GM11168 (cell line): ENCODE results near the gene SCYGR4.
"Not testable (repeated sequence)": the region's sequence is repeated elsewhere in the genome, so short reads cannot be mapped to it uniquely, and the experiment has no call there.

Source experiments
- in situ Hi-C: fragments of 300-500 bp; cut with MboI; formaldehyde crosslinking; loops from one replicate; pipeline ENCODE4 v1.12.0; 2022; ENCODE audit warnings: low sequenced_read_pairs; ENCODE audit not compliant: unreplicated experiment

Gene SCYGR4

DNA sequence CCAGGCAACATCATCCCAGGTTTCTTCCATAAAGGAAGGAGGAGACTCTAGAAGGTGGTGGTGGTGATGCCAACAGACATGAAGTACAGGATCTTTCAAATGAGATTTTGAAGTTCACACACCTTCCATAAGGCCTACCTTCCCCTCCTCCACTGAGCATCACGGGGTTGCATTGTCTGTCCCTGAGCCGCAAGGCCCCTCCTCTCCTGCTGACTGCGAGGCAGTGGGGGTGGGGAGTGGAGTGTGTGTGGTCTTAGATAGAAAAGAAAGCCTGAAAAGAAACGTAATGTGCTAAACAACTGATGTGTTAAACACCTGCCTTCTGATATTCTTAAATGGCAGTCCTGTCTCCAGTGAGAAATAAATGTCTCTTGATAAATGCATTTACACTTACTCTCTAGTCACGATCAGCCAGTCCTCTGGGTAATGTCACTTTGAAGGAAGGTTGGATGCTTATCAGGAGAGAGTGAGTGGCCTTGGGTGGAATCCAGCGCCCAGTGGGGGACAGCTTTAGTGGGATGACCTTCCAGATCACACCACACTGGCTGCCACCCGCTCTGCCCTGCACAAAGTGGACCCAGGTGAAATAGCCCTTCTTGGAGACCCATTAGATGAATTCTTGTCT, 43.8 kb downstream of the SCYGR4 start:
- in situ Hi-C loops = loop anchor here (5.0 kb wide), 1 partner anchor 206 kb away; no protein-coding TSS in a partner anchor

GRCh38 chr2:227661827-227662226, 44.5 kb downstream of the SCYGR4 start:
- in situ Hi-C loops = loop anchor here (5.0 kb wide), 1 partner anchor 205 kb away; no protein-coding TSS in a partner anchor

DNA sequence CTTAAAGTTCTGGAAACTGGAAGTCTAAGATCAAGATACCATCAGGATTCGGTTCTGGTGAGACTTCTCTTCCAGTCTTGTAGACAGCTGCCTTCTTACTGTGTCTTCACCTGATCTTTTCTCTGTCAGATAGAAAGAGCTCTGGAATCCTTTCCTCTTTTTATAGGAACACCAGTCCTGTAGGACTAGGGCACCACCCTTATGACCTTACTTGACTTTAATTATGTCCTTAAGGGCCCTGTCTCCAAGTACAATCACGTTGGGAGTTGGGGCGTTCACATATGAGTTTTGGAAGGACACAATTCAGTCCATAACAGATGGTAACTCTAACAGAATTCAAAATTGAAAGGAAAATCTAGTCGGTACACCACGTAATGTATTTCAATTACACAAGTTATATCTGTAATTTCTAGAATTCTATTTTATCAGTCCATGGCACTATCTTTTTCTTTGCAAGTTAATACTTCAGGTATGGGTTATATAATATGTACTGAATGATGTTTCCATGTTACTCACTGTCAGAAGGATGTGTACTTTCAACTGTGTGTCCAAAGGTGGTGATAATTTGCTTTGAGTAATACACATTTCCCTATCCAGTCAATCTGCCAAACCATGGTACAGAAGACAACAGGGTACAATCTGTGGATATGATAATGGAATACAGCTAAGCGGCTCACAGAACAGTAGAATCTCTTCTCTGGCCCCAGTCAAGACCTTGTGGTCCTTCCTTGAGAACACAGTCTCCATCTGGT, 48.1 kb downstream of the SCYGR4 start:
- in situ Hi-C loops = no loop called here

- in situ Hi-C loops = not testable (repeated sequence)
Observed at GRCh38 chr2:227666631-227667170, 49.4 kb downstream of the SCYGR4 start, which contains the start of gene SCYGR5. SCYGR5 (plus strand) TSS chr2:227666804; CDS start chr2:227666804, 0 bp downstream.
